Astrocyte (in vitro differentiated cells and primary cell): ENCODE measurements around the gene SMARCD3.

ENCODE experiments used
- EZH2 ChIP-seq: IDR thresholded peaks from 2 replicates; pipeline ENCODE4 v1.6.1; 2012; ENCODE audit warnings: mild to moderate bottlenecking, low read length, inconsistent platforms; ENCODE audit not compliant: insufficient read depth
- TF ChIP-seq, protein P1 (sequence below): IDR thresholded peaks from 2 replicates; pipeline ENCODE4 v1.5.1; 2011; ENCODE audit warnings: low read depth, mild to moderate bottlenecking, inconsistent platforms, low read length, moderate library complexity; ENCODE audit not compliant: insufficient read depth

DNA sequence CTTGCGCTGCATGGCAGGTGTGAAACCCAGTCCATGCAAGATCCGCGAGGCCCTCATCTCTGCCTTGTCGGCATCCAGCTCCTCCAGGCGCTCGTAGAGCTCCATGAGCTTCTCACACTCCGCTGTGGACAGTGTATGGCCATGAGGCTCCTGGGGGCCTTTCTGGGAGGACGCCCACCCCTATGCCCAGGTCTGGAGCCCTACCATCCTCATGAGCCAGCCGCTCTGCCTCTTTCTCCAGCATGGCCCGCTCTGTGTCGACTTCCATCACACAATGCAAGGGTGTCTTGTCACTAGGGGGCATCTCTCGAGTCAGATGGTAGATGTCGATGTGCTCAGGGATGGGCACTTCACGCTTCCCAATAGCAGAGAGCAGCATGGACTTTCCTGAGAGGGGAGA is 24.8 kb downstream of the SMARCD3 start:
- TF ChIP-seq, protein P1, sequence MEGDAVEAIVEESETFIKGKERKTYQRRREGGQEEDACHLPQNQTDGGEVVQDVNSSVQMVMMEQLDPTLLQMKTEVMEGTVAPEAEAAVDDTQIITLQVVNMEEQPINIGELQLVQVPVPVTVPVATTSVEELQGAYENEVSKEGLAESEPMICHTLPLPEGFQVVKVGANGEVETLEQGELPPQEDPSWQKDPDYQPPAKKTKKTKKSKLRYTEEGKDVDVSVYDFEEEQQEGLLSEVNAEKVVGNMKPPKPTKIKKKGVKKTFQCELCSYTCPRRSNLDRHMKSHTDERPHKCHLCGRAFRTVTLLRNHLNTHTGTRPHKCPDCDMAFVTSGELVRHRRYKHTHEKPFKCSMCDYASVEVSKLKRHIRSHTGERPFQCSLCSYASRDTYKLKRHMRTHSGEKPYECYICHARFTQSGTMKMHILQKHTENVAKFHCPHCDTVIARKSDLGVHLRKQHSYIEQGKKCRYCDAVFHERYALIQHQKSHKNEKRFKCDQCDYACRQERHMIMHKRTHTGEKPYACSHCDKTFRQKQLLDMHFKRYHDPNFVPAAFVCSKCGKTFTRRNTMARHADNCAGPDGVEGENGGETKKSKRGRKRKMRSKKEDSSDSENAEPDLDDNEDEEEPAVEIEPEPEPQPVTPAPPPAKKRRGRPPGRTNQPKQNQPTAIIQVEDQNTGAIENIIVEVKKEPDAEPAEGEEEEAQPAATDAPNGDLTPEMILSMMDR, result no peak
- TF ChIP-seq EZH2, result no peak
